Measurements from ENCODE around the gene RELN.

DNA sequence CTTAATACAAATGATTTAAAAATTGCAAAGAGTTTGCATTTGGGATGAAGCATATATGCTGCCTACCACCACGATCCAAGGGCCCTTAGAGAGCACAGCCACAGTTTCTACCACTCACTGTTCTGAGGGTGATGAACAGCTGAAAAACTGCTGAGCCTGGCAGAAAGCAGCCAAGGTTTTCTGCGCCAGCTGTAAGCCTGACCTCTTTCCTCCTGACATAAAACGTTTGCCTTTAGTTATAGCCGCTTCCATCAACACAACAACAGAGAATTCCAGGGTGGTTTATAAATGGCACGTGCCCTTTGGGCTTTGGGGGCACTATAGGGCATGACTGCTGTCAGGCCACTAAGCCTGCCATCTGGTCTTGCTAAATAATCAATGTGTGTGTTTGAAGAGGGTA, 222.8 kb downstream of the RELN start:
- TF ChIP-seq FOXA1 (IDR thresholded peaks at IDR 0.05), result no peak
- TF ChIP-seq BHLHE40 (IDR thresholded peaks at IDR 0.05; ENCODE audit: borderline replicate concordance), result no peak
- TF ChIP-seq, protein P1, sequence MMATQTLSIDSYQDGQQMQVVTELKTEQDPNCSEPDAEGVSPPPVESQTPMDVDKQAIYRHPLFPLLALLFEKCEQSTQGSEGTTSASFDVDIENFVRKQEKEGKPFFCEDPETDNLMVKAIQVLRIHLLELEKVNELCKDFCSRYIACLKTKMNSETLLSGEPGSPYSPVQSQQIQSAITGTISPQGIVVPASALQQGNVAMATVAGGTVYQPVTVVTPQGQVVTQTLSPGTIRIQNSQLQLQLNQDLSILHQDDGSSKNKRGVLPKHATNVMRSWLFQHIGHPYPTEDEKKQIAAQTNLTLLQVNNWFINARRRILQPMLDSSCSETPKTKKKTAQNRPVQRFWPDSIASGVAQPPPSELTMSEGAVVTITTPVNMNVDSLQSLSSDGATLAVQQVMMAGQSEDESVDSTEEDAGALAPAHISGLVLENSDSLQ (IDR thresholded peaks at IDR 0.05), result no peak
- no peak for TF ChIP-seq SUZ12 (IDR thresholded peaks at IDR 0.05)
- no peak for TF ChIP-seq SP1 (IDR thresholded peaks at IDR 0.05)
- no peak for TF ChIP-seq TARDBP (IDR thresholded peaks at IDR 0.05)
- no peak for TF ChIP-seq FOXM1 (IDR thresholded peaks at IDR 0.05; ENCODE audit: borderline replicate concordance)
- no peak for TF ChIP-seq HDGF (IDR thresholded peaks at IDR 0.05; ENCODE audit: borderline replicate concordance)
- TF ChIP-seq ELF4 (IDR thresholded peaks at IDR 0.05), result no peak
- no peak for TF ChIP-seq ARNT (IDR thresholded peaks at IDR 0.05)
- TF ChIP-seq NFRKB (IDR thresholded peaks at IDR 0.05), result no peak

Measured in HEK293T (cell line).